HG03442 (cell line): ENCODE results near the gene PTPRR.

Experiments
- ATAC-seq: cut with Tn5 transposase; IDR thresholded peaks from one replicate; pipeline ENCODE4 v1.9.1; 2021; ENCODE audit warnings: mild to moderate bottlenecking, moderate library complexity; ENCODE audit not compliant: unreplicated experiment

PTPRR gene

GRCh38 chr12:70609739-70610491 lies 310.6 kb downstream of the PTPRR start:
- ATAC-seq, result no peak

- ATAC-seq, result no peak
Observed at GRCh38 chr12:70609203-70609602, 311.3 kb downstream of the PTPRR start.

GRCh38 chr12:70608184-70608583 lies 312.4 kb downstream of the PTPRR start:
- no peak for ATAC-seq

GRCh38 chr12:70607107-70607506 lies 313.4 kb downstream of the PTPRR start:
- no peak for ATAC-seq

GRCh38 chr12:70605976-70606375 lies 314.6 kb downstream of the PTPRR start:
- ATAC-seq, result no peak

GRCh38 chr12:70604662-70605061 lies 315.9 kb downstream of the PTPRR start:
- no peak for ATAC-seq

GRCh38 chr12:70603044-70603443 lies 317.5 kb downstream of the PTPRR start:
- no peak for ATAC-seq

- ATAC-seq, result no peak
Observed at GRCh38 chr12:70598467-70599193, 321.9 kb downstream of the PTPRR start.

GRCh38 chr12:70592664-70593063 lies 327.9 kb downstream of the PTPRR start:
- no peak for ATAC-seq

- ATAC-seq, result no peak
Observed at GRCh38 chr12:70590549-70591226, 329.9 kb downstream of the PTPRR start.

GRCh38 chr12:70590051-70590450 lies 330.5 kb downstream of the PTPRR start:
- ATAC-seq, result peak; percentile 96
